ENCODE data around the gene ANKRD63.

DNA sequence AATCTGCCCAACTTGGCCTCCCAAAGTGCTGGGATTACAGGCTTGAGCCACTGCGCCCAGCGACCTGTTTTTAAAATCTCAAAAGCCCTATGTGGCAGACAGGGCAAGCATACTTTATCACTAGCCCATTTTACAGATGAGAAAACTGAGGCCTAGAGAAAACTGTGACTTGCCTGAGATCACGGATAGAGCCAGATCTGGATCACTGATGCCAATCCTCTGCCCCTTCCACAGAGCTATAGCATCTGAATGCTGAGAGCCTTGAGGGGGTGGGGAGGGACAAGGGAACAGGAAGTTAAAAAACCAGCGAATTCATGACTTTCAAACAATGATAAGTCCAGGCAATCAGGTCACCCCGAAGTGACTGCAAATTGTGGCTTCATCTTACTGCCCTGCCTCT, 7.3 kb downstream of the ANKRD63 start:
- TF ChIP-seq POLR2A (IDR thresholded peaks at IDR 0.05) (no peak), CTCF (IDR thresholded peaks at IDR 0.05) (no peak), EP300 (IDR thresholded peaks at IDR 0.05) (no peak)

All from tibial nerve (tissue), 4 donors.